ENCODE results near the gene IL1RL2.

Gene IL1RL2

GRCh38 chr2:102158011-102158755, 28.6 kb upstream of the IL1RL2 start:
- DNase-seq (ENCODE audit: low read depth in 3 of 3), result no peak

- DNase-seq (ENCODE audit: low read depth in 3 of 3), result no peak
Measured at GRCh38 chr2:102159295-102159694, 27.5 kb upstream of the IL1RL2 start.

GRCh38 chr2:102166189-102166845, 20.5 kb upstream of the IL1RL2 start:
- no peak for DNase-seq (ENCODE audit: low read depth in 3 of 3)

- DNase-seq (ENCODE audit: low read depth in 3 of 3), result no peak
Measured at GRCh38 chr2:102168026-102168771, 18.6 kb upstream of the IL1RL2 start.

GRCh38 chr2:102171946-102172345, 14.9 kb upstream of the IL1RL2 start:
- no peak for DNase-seq (ENCODE audit: low read depth in 3 of 3)

- no peak for DNase-seq (ENCODE audit: low read depth in 3 of 3)
Measured at GRCh38 chr2:102172745-102173144, 14.1 kb upstream of the IL1RL2 start.

- DNase-seq (ENCODE audit: low read depth in 3 of 3), result no peak
Measured at GRCh38 chr2:102176172-102176571, 10.7 kb upstream of the IL1RL2 start.

- no peak for DNase-seq (ENCODE audit: low read depth in 3 of 3)
Measured at GRCh38 chr2:102177814-102178478, 8.9 kb upstream of the IL1RL2 start.

- no peak for DNase-seq (ENCODE audit: low read depth in 3 of 3)
Measured at GRCh38 chr2:102179061-102179460, 7.8 kb upstream of the IL1RL2 start.

- DNase-seq (ENCODE audit: low read depth in 3 of 3), result no peak
Measured at GRCh38 chr2:102179788-102180686, 6.8 kb upstream of the IL1RL2 start.

- no peak for DNase-seq (ENCODE audit: low read depth in 3 of 3)
Measured at GRCh38 chr2:102180687-102180999, 6.2 kb upstream of the IL1RL2 start.

- no peak for DNase-seq (ENCODE audit: low read depth in 3 of 3)
Measured at GRCh38 chr2:102181376-102181775, 5.4 kb upstream of the IL1RL2 start.

- no peak for DNase-seq (ENCODE audit: low read depth in 3 of 3)
Measured at GRCh38 chr2:102181919-102182635, 4.7 kb upstream of the IL1RL2 start.

GRCh38 chr2:102184018-102184417, 2.8 kb upstream of the IL1RL2 start:
- DNase-seq (ENCODE audit: low read depth in 3 of 3), result no peak

- DNase-seq (ENCODE audit: low read depth in 3 of 3), result no peak
Measured at GRCh38 chr2:102184568-102184967, 2.3 kb upstream of the IL1RL2 start.

- no peak for DNase-seq (ENCODE audit: low read depth in 3 of 3)
Measured at GRCh38 chr2:102185347-102185746, 1.5 kb upstream of the IL1RL2 start.

- DNase-seq (ENCODE audit: low read depth in 3 of 3), result peak in 2 of 3 donors; percentile 36 to 44
Measured at GRCh38 chr2:102187496-102188150, 800 bp downstream of the IL1RL2 start.

- no peak for DNase-seq (ENCODE audit: low read depth in 3 of 3)
Measured at GRCh38 chr2:102190430-102191107, 3.7 kb downstream of the IL1RL2 start.

- no peak for DNase-seq (ENCODE audit: low read depth in 3 of 3)
Measured at GRCh38 chr2:102191501-102191900, 4.7 kb downstream of the IL1RL2 start.

GRCh38 chr2:102193074-102193473, 6.3 kb downstream of the IL1RL2 start:
- DNase-seq (ENCODE audit: low read depth in 3 of 3), result no peak
